NT2/D1 (cell line): Measurements from ENCODE around the gene FOCAD.

Experiments used
- DNase-seq: peaks from one replicate; pipeline ENCODE4 v3.0.0-alpha.2; 2011; ENCODE audit warnings: low read depth, low spot score
- H3K27me3 ChIP-seq: 2 replicates; pipeline ENCODE4 v1.6.0; 2011; ENCODE audit warnings: mild to moderate bottlenecking; ENCODE audit not compliant: insufficient read length, insufficient read depth
- H3K36me3 ChIP-seq: 2 replicates; pipeline ENCODE4 v1.6.1; 2011; ENCODE audit warnings: mild to moderate bottlenecking, low read length, mixed read lengths; ENCODE audit not compliant: insufficient read depth, insufficient read length
- H3K4me1 ChIP-seq: 2 replicates; pipeline ENCODE4 v1.5.1; 2011; ENCODE audit not compliant: insufficient read depth, insufficient read length
- H3K4me3 ChIP-seq: 2 replicates; pipeline ENCODE4 v1.5.1; 2011; ENCODE audit warnings: low read depth; ENCODE audit not compliant: insufficient read length
- H3K9ac ChIP-seq: 2 replicates; pipeline ENCODE4 v1.6.0; 2011; ENCODE audit warnings: low read depth; ENCODE audit not compliant: insufficient read length
- H3K9me3 ChIP-seq: 2 replicates; pipeline ENCODE4 v1.5.1; 2011; ENCODE audit warnings: mild to moderate bottlenecking, low read length; ENCODE audit not compliant: insufficient read depth
- SUZ12 ChIP-seq: IDR thresholded peaks from 2 replicates; pipeline ENCODE4 v1.6.1; 2011; ENCODE audit not compliant: insufficient read length, insufficient read depth; ENCODE audit errors: extremely low read depth
- YY1 ChIP-seq: IDR thresholded peaks from 2 replicates; pipeline ENCODE4 v1.6.1; 2011; ENCODE audit not compliant: insufficient read length, insufficient read depth
- ZNF274 ChIP-seq: IDR thresholded peaks from 2 replicates; pipeline ENCODE4 v1.6.1; 2011; ENCODE audit warnings: mild to moderate bottlenecking, low read depth, low read length

Gene FOCAD

DNA sequence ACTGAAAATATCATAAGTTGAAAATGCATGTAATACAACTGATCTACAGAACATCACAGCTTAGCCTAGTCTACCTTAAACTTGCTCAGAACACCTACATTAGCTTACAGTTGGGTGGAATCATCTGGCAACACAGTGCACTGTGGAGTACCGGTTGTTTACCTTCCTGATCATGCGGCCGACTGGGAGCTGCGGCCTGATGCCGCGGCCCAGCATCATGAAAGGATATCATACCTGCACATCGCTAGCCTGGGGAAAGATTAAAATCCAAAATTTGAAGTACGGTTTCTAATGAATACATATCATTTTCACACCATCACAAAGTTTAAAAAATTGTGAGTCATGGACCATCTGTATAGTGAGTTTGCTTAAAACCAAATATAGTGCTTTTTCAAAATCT, 345.6 kb downstream of the FOCAD start:
- no peak overlapping the region for H3K9ac ChIP-seq
- no peak for DNase-seq
- TF ChIP-seq SUZ12 (no peak), YY1 (no peak), ZNF274 (no peak)
- no peaks in the 10 kb centered on the region for H3K36me3 ChIP-seq
- H3K4me3 ChIP-seq, result no peak overlapping the region
- H3K9me3 ChIP-seq, result no peaks in the 10 kb centered on the region
- no peaks in the 10 kb centered on the region for H3K4me1 ChIP-seq
- no peaks in the 10 kb centered on the region for H3K27me3 ChIP-seq

DNA sequence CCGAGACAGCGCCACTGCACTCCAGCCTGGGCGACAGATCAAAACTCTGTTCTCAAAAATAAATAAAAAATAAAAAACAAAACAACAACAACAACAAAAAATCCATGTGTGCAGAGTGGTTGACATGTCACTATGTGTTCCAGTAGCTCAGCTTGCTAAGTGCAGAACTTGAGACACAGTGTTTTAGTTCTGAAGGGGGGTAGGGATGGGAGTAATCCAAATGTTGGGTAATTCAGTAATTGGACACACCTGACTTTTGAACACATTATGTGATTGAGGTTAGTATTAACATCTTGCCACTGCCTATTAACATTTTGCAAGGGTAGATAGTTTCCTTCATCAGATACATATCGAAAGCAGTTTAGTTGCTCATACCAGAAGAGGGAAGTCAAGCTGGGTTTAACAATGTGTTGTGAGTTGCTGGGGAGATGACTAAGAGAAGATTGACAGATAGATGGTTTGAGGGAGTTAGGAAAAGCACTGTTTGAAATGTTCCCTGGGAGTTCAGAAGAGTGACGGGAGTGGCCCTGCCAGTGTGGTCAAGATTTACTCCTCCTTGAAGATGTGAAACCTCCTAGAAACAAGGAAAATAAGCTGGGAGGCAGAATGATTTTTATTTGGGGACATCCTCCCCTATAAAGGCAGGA, 346.5 kb downstream of the FOCAD start:
- no peak overlapping the region for H3K4me3 ChIP-seq
- no peak for DNase-seq
- TF ChIP-seq SUZ12 (no peak), ZNF274 (no peak), YY1 (no peak)
- no peaks in the 10 kb centered on the region for H3K9me3 ChIP-seq
- no peaks in the 10 kb centered on the region for H3K27me3 ChIP-seq
- no peaks in the 10 kb centered on the region for H3K36me3 ChIP-seq
- H3K4me1 ChIP-seq, result no peaks in the 10 kb centered on the region
- no peak overlapping the region for H3K9ac ChIP-seq

DNA sequence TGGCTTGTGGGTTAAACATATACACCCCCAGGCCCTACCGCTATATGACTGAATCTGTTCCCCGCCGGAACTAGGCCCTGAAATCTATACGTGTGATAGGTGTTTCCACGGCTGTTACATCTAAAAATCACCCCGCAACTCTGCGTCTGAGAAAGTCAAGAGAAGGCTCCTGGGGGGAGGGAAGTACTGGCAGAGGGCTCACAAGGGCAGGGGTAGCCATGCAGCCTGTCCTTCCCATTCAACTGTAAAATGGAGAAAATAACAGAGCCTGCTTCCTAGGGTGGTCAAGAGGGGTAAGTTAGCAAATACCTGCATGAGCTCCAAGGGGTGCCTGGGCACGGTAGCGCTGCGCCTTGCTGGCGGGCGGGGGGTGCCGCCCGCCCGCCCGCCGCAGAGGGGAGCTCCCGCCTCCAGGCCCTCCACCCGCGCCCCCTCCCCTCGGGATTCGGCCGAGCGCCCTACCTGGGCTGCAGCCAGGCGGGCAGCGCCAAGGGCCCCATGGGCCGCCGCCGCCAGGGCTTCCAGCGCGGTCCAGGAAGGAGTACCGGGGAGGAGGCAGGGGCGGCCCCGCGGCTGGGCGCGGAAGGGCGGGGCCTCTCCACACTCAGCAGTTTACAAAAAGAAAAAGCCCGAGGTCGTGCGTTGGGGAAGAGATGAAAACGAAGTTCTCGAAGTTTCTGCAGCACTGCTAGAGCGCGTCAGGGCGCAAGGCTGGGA, 347.2 kb downstream of the FOCAD start, which contains the start of gene HACD4:
TSS of gene HACD4 (minus strand) at position 550 of the 717 bp plus-strand sequence. CDS start at position 500, 50 bp downstream.
- Histone ChIP-seq H3K4me3 (peak within 1 kb of the TSS; percentile 19), H3K9ac (peak within 1 kb of the TSS; percentile 12), H3K36me3 (no peaks in the 10 kb centered on the region), H3K27me3 (no peaks in the 10 kb centered on the region), H3K4me1 (no peaks in the 10 kb centered on the region), H3K9me3 (no peaks in the 10 kb centered on the region)
- no peak for DNase-seq
- no peak for TF ChIP-seq YY1
- no peak for TF ChIP-seq SUZ12
- no peak for TF ChIP-seq ZNF274

GRCh38 chr9:21031808-21032183, 347.7 kb downstream of the FOCAD start:
- no peaks in the 10 kb centered on the region for H3K9me3 ChIP-seq
- no peak for DNase-seq
- H3K36me3 ChIP-seq, result no peaks in the 10 kb centered on the region
- peak overlapping the region; percentile 19 for H3K4me3 ChIP-seq
- no peak for TF ChIP-seq ZNF274
- TF ChIP-seq YY1, result no peak
- TF ChIP-seq SUZ12, result no peak
- H3K4me1 ChIP-seq, result peaks cover 4% of the 10 kb centered on the region
- H3K27me3 ChIP-seq, result no peaks in the 10 kb centered on the region
- H3K9ac ChIP-seq, result peak overlapping the region; percentile 12

GRCh38 chr9:21037278-21037677, 353.2 kb downstream of the FOCAD start:
- TF ChIP-seq ZNF274 (no peak), SUZ12 (no peak), YY1 (no peak)
- Histone ChIP-seq H3K4me3 (no peak overlapping the region), H3K9ac (no peak overlapping the region), H3K36me3 (no peaks in the 10 kb centered on the region), H3K4me1 (peaks cover 8% of the 10 kb centered on the region), H3K9me3 (no peaks in the 10 kb centered on the region), H3K27me3 (no peaks in the 10 kb centered on the region)
- DNase-seq, result no peak

DNA sequence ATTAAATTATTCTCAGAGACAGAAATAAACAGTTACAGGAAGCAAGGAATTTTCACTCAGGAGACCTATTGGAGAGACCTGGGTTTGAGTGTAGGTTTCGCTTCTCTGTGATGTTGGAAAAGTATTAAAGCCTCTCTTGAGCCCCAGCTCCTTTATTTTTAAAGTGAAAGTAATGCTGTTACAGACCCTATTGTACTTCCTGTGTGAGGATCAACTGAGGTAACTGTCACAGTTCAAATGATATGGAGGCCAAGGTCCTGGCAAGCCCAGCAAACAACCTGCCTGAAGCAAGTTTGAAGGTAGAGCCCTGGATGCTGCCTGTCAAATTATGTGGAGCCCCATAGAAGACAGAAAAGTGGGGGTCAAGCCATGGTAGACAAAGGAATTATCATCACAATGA, 355.2 kb downstream of the FOCAD start:
- Histone ChIP-seq H3K9ac (no peak overlapping the region), H3K4me1 (peaks cover 8% of the 10 kb centered on the region)
- DNase-seq, result no peak

GRCh38 chr9:21042466-21042865, 358.4 kb downstream of the FOCAD start:
- peaks cover under 1% of the 10 kb centered on the region for H3K4me1 ChIP-seq
- no peak overlapping the region for H3K4me3 ChIP-seq
- no peaks in the 10 kb centered on the region for H3K27me3 ChIP-seq
- H3K9me3 ChIP-seq, result no peaks in the 10 kb centered on the region
- no peak overlapping the region for H3K9ac ChIP-seq
- no peak for DNase-seq
- H3K36me3 ChIP-seq, result no peaks in the 10 kb centered on the region
- no peak for TF ChIP-seq SUZ12
- no peak for TF ChIP-seq ZNF274
- no peak for TF ChIP-seq YY1

More for the DNA sequence above, 355.2 kb downstream of the FOCAD start:
- Histone ChIP-seq H3K4me3 (no peak overlapping the region), H3K27me3 (no peaks in the 10 kb centered on the region), H3K9me3 (no peaks in the 10 kb centered on the region), H3K36me3 (no peaks in the 10 kb centered on the region)
- TF ChIP-seq ZNF274 (no peak), YY1 (no peak), SUZ12 (no peak)
